HG03354 (cell line): ENCODE data around the gene RAPGEF3.

Source experiments
- ATAC-seq: cut with Tn5 transposase; IDR thresholded peaks from one replicate; pipeline ENCODE4 v1.9.1; 2021; ENCODE audit warnings: mild to moderate bottlenecking; ENCODE audit not compliant: unreplicated experiment, poor library complexity, severe bottlenecking

The RAPGEF3 gene

GRCh38 chr12:47709237-47709636, 49.4 kb downstream of the RAPGEF3 start:
- ATAC-seq: no peak

DNA sequence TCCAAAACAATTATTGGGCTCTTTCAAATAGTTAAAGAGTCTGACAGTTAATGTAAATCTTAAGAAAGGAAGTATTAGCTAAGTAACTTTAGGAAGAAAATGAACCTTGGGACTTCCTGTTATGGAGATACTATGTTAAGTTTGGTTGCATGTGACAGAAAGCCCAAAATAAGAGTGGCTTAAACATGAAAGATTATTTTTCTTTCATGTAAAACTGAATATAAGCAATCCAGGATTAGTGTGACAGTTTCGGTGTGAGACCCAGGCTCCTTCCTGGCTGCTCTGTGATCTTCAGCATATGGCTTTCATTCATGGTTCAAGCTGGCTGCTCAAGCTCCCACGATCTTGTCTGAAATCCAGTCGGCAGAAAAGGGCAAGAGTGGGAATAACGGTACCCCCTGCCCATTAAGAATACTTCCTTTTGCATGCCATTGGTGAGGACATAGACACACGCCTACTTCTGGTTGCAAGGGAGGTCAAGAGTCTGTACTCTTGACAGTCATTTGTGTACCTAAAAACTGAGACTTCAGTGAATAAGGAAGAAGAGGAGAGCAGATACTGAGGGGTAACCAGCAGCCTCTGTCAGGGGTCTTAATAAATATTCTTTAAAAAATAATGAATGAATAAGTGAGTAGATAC, 50.7 kb downstream of the RAPGEF3 start:
- no peak for ATAC-seq

DNA sequence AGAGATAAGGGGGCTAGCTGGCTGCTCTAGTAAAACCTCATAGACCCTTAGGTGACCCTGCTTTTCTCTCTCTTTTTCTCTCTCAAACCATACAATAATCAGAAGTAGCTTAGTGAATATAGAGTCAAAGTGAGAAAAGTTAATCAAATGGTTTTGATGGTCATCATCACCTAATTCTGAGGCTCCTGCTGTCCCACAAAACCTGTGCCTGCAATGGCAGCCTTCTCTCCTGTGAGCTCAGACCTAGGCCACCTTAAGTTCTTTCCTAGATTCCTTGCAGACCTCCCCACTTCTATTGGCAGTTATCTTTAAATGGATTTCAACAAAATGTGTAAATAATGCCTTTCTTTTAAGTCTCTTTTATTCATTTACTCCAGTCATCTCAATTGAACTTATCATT, 51.3 kb downstream of the RAPGEF3 start:
- ATAC-seq: no peak

GRCh38 chr12:47705566-47706425, 52.9 kb downstream of the RAPGEF3 start, which contains the start of gene RPAP3:
Gene RPAP3, minus strand, starts transcription at chr12:47706030. Its CDS starts 3,190 bp downstream, at chr12:47702840.
- ATAC-seq: peak; percentile 90

- no peak for ATAC-seq
Observed at GRCh38 chr12:47705229-47705565, 53.5 kb downstream of the RAPGEF3 start.

- no peak for ATAC-seq
Observed at GRCh38 chr12:47704719-47705118, 54.0 kb downstream of the RAPGEF3 start.

GRCh38 chr12:47700263-47700662, 58.4 kb downstream of the RAPGEF3 start:
- no peak for ATAC-seq

- ATAC-seq: no peak
Observed at GRCh38 chr12:47698631-47699030, 60.0 kb downstream of the RAPGEF3 start.

- ATAC-seq: no peak
Observed at GRCh38 chr12:47698055-47698454, 60.6 kb downstream of the RAPGEF3 start.

- ATAC-seq: no peak
Observed at GRCh38 chr12:47689215-47689614, 69.5 kb downstream of the RAPGEF3 start.

- no peak for ATAC-seq
Observed at GRCh38 chr12:47687636-47688035, 71.0 kb downstream of the RAPGEF3 start.

DNA sequence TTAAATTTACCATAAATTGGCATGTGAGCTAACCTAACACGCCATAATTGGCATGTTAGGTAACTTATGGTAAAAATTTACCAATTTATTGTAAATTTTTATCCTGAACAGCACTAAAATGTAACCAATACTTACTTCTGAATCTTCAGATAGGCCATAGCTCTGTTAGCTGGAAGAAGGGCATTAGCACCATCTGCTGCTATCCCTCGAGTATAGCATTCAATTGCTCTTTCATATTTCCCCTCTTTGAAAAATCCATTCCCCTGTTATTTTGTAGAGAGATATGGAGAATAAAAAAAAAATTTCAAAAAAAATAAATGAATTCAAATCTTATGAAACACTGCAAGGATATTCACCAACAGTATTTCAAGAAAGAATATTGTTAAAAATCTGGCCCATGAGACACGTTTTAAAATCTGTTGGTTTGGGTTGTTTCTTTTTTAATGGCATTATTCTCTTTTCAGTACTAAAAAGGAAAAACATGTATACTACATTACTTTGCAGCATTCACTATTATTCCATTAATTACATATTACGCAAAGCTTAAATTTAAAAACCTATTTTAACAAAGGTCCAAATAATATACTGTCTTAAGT, 71.9 kb downstream of the RAPGEF3 start:
- ATAC-seq: peak; percentile 60
